Measurements from ENCODE around the gene MTNR1A. TPM values are rescaled to one million over a fixed set of nuclear protein-coding genes. Genes with fewer than 3 reads are reported as not detected.

MTNR1A gene
- total RNA-seq, 1 donor from 2014 or later: 0.40 TPM

DNA sequence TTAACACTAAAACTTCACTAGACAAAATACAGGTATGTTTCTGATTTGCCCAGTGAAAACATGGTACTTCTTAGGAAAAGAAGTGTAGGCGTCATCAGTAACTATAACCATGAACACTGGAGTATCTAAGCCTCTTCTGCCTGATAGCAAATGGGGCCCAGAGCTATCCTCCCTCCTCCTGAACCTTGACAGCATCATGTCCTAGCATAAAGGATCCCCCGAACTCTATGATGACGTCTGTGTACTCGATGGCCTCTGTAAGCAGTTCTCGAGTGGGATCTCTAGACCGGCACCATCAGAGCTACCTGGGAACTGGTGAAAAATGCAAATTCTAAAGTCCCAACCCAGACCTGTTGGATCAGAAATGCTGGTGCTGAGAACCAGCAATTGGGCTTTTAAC lies 36.3 kb upstream of the MTNR1A start:
- Mint-ChIP-seq H3K36me3 (peaks cover 47% of the 10 kb centered on the region), H3K4me3 (no peak overlapping the region), H3K27ac (no peak overlapping the region), H3K4me1 (no peaks in the 10 kb centered on the region), H3K27me3 (ENCODE audit: low read depth) (no peaks in the 10 kb centered on the region), H3K9me3 (no peaks in the 10 kb centered on the region)
- no peak for TF ChIP-seq CTCF (IDR thresholded peaks at IDR 0.05; ENCODE audit: unreplicated experiment)
- DNase-seq (ENCODE audit: low spot score in 2 of 2, unreplicated experiment in 2 of 2): no peak

DNA sequence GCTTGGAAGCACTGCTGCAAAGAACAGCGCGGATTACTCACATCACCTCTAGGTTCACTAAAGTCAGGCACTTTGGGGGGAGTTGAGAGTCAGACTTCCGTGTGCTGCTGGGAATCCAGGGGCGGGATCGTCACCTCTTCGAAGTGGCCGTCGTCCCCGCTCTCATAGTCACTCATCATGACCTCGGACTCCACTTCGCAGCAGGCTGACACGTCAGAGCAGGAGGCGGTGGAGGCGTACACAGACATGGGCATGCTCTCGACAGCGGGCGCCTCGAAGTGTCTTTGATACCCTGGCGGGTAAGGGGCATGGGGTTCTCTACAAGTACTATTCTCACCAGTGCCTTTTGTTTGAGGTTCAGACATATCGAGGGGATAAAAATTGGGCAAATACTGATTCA lies 33.1 kb upstream of the MTNR1A start:
- H3K27ac Mint-ChIP-seq: no peak overlapping the region
- TF ChIP-seq CTCF (IDR thresholded peaks at IDR 0.05; ENCODE audit: unreplicated experiment): no peak
- no peaks in the 10 kb centered on the region for H3K4me1 Mint-ChIP-seq
- no peaks in the 10 kb centered on the region for H3K27me3 Mint-ChIP-seq (ENCODE audit: low read depth)
- no peaks in the 10 kb centered on the region for H3K9me3 Mint-ChIP-seq
- DNase-seq (ENCODE audit: low spot score in 2 of 2, unreplicated experiment in 2 of 2): no peak
- peaks cover 38% of the 10 kb centered on the region for H3K36me3 Mint-ChIP-seq
- no peak overlapping the region for H3K4me3 Mint-ChIP-seq

- peaks cover 6% of the 10 kb centered on the region for H3K9me3 Mint-ChIP-seq
- no peaks in the 10 kb centered on the region for H3K27me3 Mint-ChIP-seq (ENCODE audit: low read depth)
- TF ChIP-seq CTCF (IDR thresholded peaks at IDR 0.05; ENCODE audit: unreplicated experiment): peak; percentile 92
- no peaks in the 10 kb centered on the region for H3K4me1 Mint-ChIP-seq
- H3K4me3 Mint-ChIP-seq: no peak overlapping the region
- peaks cover 37% of the 10 kb centered on the region for H3K36me3 Mint-ChIP-seq
- DNase-seq (ENCODE audit: low spot score in 2 of 2, unreplicated experiment in 2 of 2): peak in 1 of 2 experiments; percentile 79
- no peak overlapping the region for H3K27ac Mint-ChIP-seq
Measured at GRCh38 chr4:186587416-186588018, 32.1 kb upstream of the MTNR1A start.

GRCh38 chr4:186586205-186586604 lies 30.8 kb upstream of the MTNR1A start:
- Mint-ChIP-seq H3K4me3 (no peak overlapping the region), H3K9me3 (peaks cover 10% of the 10 kb centered on the region), H3K4me1 (no peaks in the 10 kb centered on the region), H3K27ac (no peak overlapping the region), H3K27me3 (ENCODE audit: low read depth) (no peaks in the 10 kb centered on the region), H3K36me3 (peaks cover 45% of the 10 kb centered on the region)
- DNase-seq (ENCODE audit: low spot score in 2 of 2, unreplicated experiment in 2 of 2): no peak
- TF ChIP-seq CTCF (IDR thresholded peaks at IDR 0.05; ENCODE audit: unreplicated experiment): no peak

- DNase-seq (ENCODE audit: low spot score in 2 of 2, unreplicated experiment in 2 of 2): no peak
- Mint-ChIP-seq H3K27me3 (ENCODE audit: low read depth) (no peaks in the 10 kb centered on the region), H3K27ac (no peak overlapping the region), H3K9me3 (peaks cover 10% of the 10 kb centered on the region), H3K4me1 (no peaks in the 10 kb centered on the region), H3K36me3 (peaks cover 45% of the 10 kb centered on the region), H3K4me3 (no peak overlapping the region)
- TF ChIP-seq CTCF (IDR thresholded peaks at IDR 0.05; ENCODE audit: unreplicated experiment): no peak
Measured at GRCh38 chr4:186584912-186585311, 29.5 kb upstream of the MTNR1A start.

GRCh38 chr4:186581421-186581820 lies 26.1 kb upstream of the MTNR1A start:
- no peaks in the 10 kb centered on the region for H3K27me3 Mint-ChIP-seq (ENCODE audit: low read depth)
- H3K4me3 Mint-ChIP-seq: no peak overlapping the region
- H3K4me1 Mint-ChIP-seq: no peaks in the 10 kb centered on the region
- H3K27ac Mint-ChIP-seq: no peak overlapping the region
- peaks cover 11% of the 10 kb centered on the region for H3K9me3 Mint-ChIP-seq
- no peak for DNase-seq (ENCODE audit: low spot score in 2 of 2, unreplicated experiment in 2 of 2)
- no peak for TF ChIP-seq CTCF (IDR thresholded peaks at IDR 0.05; ENCODE audit: unreplicated experiment)
- peaks cover 29% of the 10 kb centered on the region for H3K36me3 Mint-ChIP-seq

Data from mesothelial cell of epicardium (in vitro differentiated cells).